Activated CD4-positive, alpha-beta memory T cell treated with anti-CD3 and anti-CD28 coated beads for 36 hours (primary cell): ENCODE data around the gene RASGRP1. TPM values are rescaled to one million over a fixed set of nuclear protein-coding genes. Genes with fewer than 3 reads are reported as not detected.

Experiments
- CTCF ChIA-PET: fragments of 350-600 bp; sonication (Branson Sonifier 250); formaldehyde crosslinking; loops from one replicate; lab custom pipeline; 2021; ENCODE audit warnings: antibody characterized with exemption, inconsistent platforms; lab: Charles Lee
- POLR2A ChIA-PET: fragments of 350-600 bp; sonication (Branson Sonifier 250); formaldehyde crosslinking; loops from one replicate; lab custom pipeline; 2021; ENCODE audit warnings: antibody characterized with exemption; lab: Charles Lee
- DNase-seq: peaks from one replicate; pipeline ENCODE4 v3.0.0-alpha.2; 2020
- H3K27ac Mint-ChIP-seq: one replicate; pipeline ENCODE4 v1.8.0; 2021; ENCODE audit warnings: mixed read lengths
- H3K27me3 Mint-ChIP-seq: one replicate; pipeline ENCODE4 v1.8.0; 2021; ENCODE audit warnings: mixed read lengths
- H3K36me3 Mint-ChIP-seq: one replicate; pipeline ENCODE4 v1.8.0; 2021; ENCODE audit warnings: mixed read lengths
- H3K4me1 Mint-ChIP-seq: one replicate; pipeline ENCODE4 v1.8.0; 2021; ENCODE audit warnings: low read depth, mixed read lengths
- H3K4me3 Mint-ChIP-seq: one replicate; pipeline ENCODE4 v1.8.0; 2021; ENCODE audit warnings: mild to moderate bottlenecking, mixed read lengths
- H3K9me3 Mint-ChIP-seq: one replicate; pipeline ENCODE4 v1.8.0; 2021; ENCODE audit warnings: mixed read lengths
- intact Hi-C: fragments of 100-400 bp; cut with micrococcal nuclease; formaldehyde crosslinking; loops from one replicate; pipeline ENCODE4 v1.15.1; 2023
- total RNA-seq, 2 experiments: library from RNA; stranded (reverse); gene quantifications; one replicate each; pipeline ENCODE4 v1.2.3, GENCODE V29; 2021

The RASGRP1 gene
- total RNA-seq, 2 experiments from 2014 or later, result 167 to 174 TPM

- no peak for DNase-seq
- Mint-ChIP-seq H3K36me3 (peaks cover 1% of the 10 kb centered on the region), H3K4me1 (peaks cover 29% of the 10 kb centered on the region), H3K27me3 (no peaks in the 10 kb centered on the region), H3K9me3 (no peaks in the 10 kb centered on the region), H3K27ac (peak overlapping the region; percentile 71), H3K4me3 (no peak overlapping the region)
- ChIA-PET POLR2A (interaction anchor here (0.8 to 3.9 kb wide), 3 partner anchors 13 to 94 kb away, joined by 3 to 15 read pairs (median 3); partner anchors contain the start of gene RASGRP1), CTCF (interaction anchor here (1.1 to 2.0 kb wide), 2 partner anchors 107 to 114 kb away, joined by 3 to 4 read pairs; no protein-coding TSS in a partner anchor)
- intact Hi-C loops, result loop anchor here (1.0 kb wide), 1 partner anchor 11 kb away; no protein-coding TSS in a partner anchor
Observed at GRCh38 chr15:38576837-38577236, 12.2 kb upstream of the RASGRP1 start.

- no peak for DNase-seq
- intact Hi-C loops, result loop anchor here (1.0 kb wide), 1 partner anchor 10 kb away; no protein-coding TSS in a partner anchor
- Mint-ChIP-seq H3K27me3 (no peaks in the 10 kb centered on the region), H3K36me3 (peaks cover 1% of the 10 kb centered on the region), H3K4me1 (peaks cover 29% of the 10 kb centered on the region), H3K9me3 (peaks cover 3% of the 10 kb centered on the region), H3K4me3 (no peak overlapping the region), H3K27ac (peak overlapping the region; percentile 6)
- POLR2A ChIA-PET, result interaction anchor here (1.0 to 3.9 kb wide), 2 partner anchors 12 to 35 kb away, joined by 3 to 15 read pairs; partner anchors contain the start of gene RASGRP1
- CTCF ChIA-PET, result interaction anchor here (1.9 kb wide), 1 partner anchor 12 kb away, joined by 7 read pairs; the partner anchor contains the start of gene RASGRP1
Observed at GRCh38 chr15:38576261-38576660, 11.6 kb upstream of the RASGRP1 start.

GRCh38 chr15:38565287-38565670, 665 bp upstream of the RASGRP1 start:
- peaks cover 10% of the 10 kb centered on the region for H3K9me3 Mint-ChIP-seq

GRCh38 chr15:38563723-38564519, 693 bp downstream of the RASGRP1 start:
- Mint-ChIP-seq H3K9me3 (peaks cover 10% of the 10 kb centered on the region), H3K4me3 (peak overlapping the region; percentile 95), H3K4me1 (peaks cover 53% of the 10 kb centered on the region), H3K27ac (peak overlapping the region; percentile 99), H3K27me3 (no peaks in the 10 kb centered on the region), H3K36me3 (peaks cover 54% of the 10 kb centered on the region)
- ChIA-PET CTCF (interaction anchor here (0.6 to 9.5 kb wide), 54 partner anchors 8 to 128 kb away, joined by 3 to 551 read pairs (median 5); partner anchors contain the start of gene FAM98B), POLR2A (interaction anchor here (0.5 to 9.6 kb wide), 30 partner anchors 9 to 133 kb away, joined by 3 to 394 read pairs (median 5); partner anchors contain the start of gene FAM98B)
- intact Hi-C loops, result loop anchor here (1.0 to 2.0 kb wide), 3 partner anchors 48 to 1065 kb away; no protein-coding TSS in a partner anchor
- peak; percentile 92 for DNase-seq

More at GRCh38 chr15:38565287-38565670, 665 bp upstream of the RASGRP1 start:
- CTCF ChIA-PET, result interaction anchor here (1.6 to 9.5 kb wide), 3 partner anchors 22 to 126 kb away, joined by 4 to 551 read pairs (median 12); no protein-coding TSS in a partner anchor
- DNase-seq, result no peak
- peak overlapping the region; percentile 99 for H3K27ac Mint-ChIP-seq
- intact Hi-C loops, result no loop called here
- H3K4me1 Mint-ChIP-seq, result peaks cover 44% of the 10 kb centered on the region
- POLR2A ChIA-PET, result interaction anchor here (0.5 to 9.6 kb wide), 7 partner anchors 33 to 132 kb away, joined by 3 to 394 read pairs (median 41); no protein-coding TSS in a partner anchor
- peak overlapping the region; percentile 95 for H3K4me3 Mint-ChIP-seq
- peaks cover 41% of the 10 kb centered on the region for H3K36me3 Mint-ChIP-seq
- H3K27me3 Mint-ChIP-seq, result no peaks in the 10 kb centered on the region

GRCh38 chr15:38562278-38562677, 2.3 kb downstream of the RASGRP1 start:
- Mint-ChIP-seq H3K36me3 (peaks cover 66% of the 10 kb centered on the region), H3K27ac (peak overlapping the region; percentile 99), H3K4me3 (peak overlapping the region; percentile 95), H3K4me1 (peaks cover 68% of the 10 kb centered on the region), H3K27me3 (no peaks in the 10 kb centered on the region), H3K9me3 (no peaks in the 10 kb centered on the region)
- intact Hi-C loops, result loop anchor here (1.0 to 2.0 kb wide), 2 partner anchors 91 to 1067 kb away; no protein-coding TSS in a partner anchor
- DNase-seq, result peak; percentile 55
- ChIA-PET CTCF (interaction anchor here (0.6 to 9.5 kb wide), 4 partner anchors 27 to 129 kb away, joined by 4 to 551 read pairs (median 82); no protein-coding TSS in a partner anchor), POLR2A (interaction anchor here (0.6 to 9.6 kb wide), 10 partner anchors 9 to 134 kb away, joined by 3 to 394 read pairs (median 16); no protein-coding TSS in a partner anchor)

- intact Hi-C loops, result loop anchor here (1.0 kb wide), 7 partner anchors 51 to 128 kb away; no protein-coding TSS in a partner anchor
- Mint-ChIP-seq H3K4me3 (peak overlapping the region; percentile 95), H3K27ac (peak overlapping the region; percentile 99), H3K4me1 (peaks cover 72% of the 10 kb centered on the region), H3K36me3 (peaks cover 83% of the 10 kb centered on the region), H3K9me3 (no peaks in the 10 kb centered on the region), H3K27me3 (no peaks in the 10 kb centered on the region)
- ChIA-PET CTCF (interaction anchor here (0.9 to 9.5 kb wide), 8 partner anchors 31 to 131 kb away, joined by 3 to 551 read pairs (median 4); no protein-coding TSS in a partner anchor), POLR2A (interaction anchor here (0.6 to 9.6 kb wide), 15 partner anchors 8 to 139 kb away, joined by 3 to 394 read pairs (median 5); no protein-coding TSS in a partner anchor)
- peak; percentile 66 for DNase-seq
Observed at GRCh38 chr15:38560456-38560926, 4.1 kb downstream of the RASGRP1 start.

- POLR2A ChIA-PET, result interaction anchor here (0.6 to 9.6 kb wide), 11 partner anchors 12 to 140 kb away, joined by 3 to 394 read pairs (median 5); no protein-coding TSS in a partner anchor
Observed at GRCh38 chr15:38559636-38560307, 4.8 kb downstream of the RASGRP1 start.

GRCh38 chr15:38559131-38559530, 5.5 kb downstream of the RASGRP1 start:
- no peaks in the 10 kb centered on the region for H3K27me3 Mint-ChIP-seq
- intact Hi-C loops, result loop anchor here (10.0 kb wide), 1 partner anchor 1226 kb away; the partner anchor contains the start of gene FSIP1
- POLR2A ChIA-PET, result interaction anchor here (1.1 to 9.6 kb wide), 6 partner anchors 50 to 137 kb away, joined by 3 to 394 read pairs (median 74); no protein-coding TSS in a partner anchor

More at GRCh38 chr15:38559636-38560307, 4.8 kb downstream of the RASGRP1 start:
- Mint-ChIP-seq H3K4me1 (peaks cover 74% of the 10 kb centered on the region), H3K9me3 (no peaks in the 10 kb centered on the region), H3K4me3 (peak overlapping the region; percentile 95), H3K36me3 (peaks cover 90% of the 10 kb centered on the region), H3K27me3 (no peaks in the 10 kb centered on the region), H3K27ac (peak overlapping the region; percentile 99)
- CTCF ChIA-PET, result interaction anchor here (1.0 to 9.5 kb wide), 9 partner anchors 41 to 132 kb away, joined by 3 to 551 read pairs (median 4); no protein-coding TSS in a partner anchor
- intact Hi-C loops, result loop anchor here (1.0 to 10.0 kb wide), 8 partner anchors 50 to 1225 kb away; partner anchors contain the start of gene FSIP1
- peak; percentile 45 for DNase-seq

GRCh38 chr15:38558372-38559059, 6.1 kb downstream of the RASGRP1 start:
- Mint-ChIP-seq H3K9me3 (no peaks in the 10 kb centered on the region), H3K27me3 (no peaks in the 10 kb centered on the region), H3K36me3 (peaks cover 96% of the 10 kb centered on the region), H3K4me1 (peaks cover 86% of the 10 kb centered on the region), H3K27ac (peak overlapping the region; percentile 99), H3K4me3 (peak overlapping the region; percentile 95)
- intact Hi-C loops, result loop anchor here (10.0 kb wide), 1 partner anchor 1226 kb away; the partner anchor contains the start of gene FSIP1
- CTCF ChIA-PET, result interaction anchor here (1.0 to 9.5 kb wide), 6 partner anchors 40 to 133 kb away, joined by 3 to 551 read pairs (median 3); no protein-coding TSS in a partner anchor
- POLR2A ChIA-PET, result interaction anchor here (4.0 to 9.6 kb wide), 4 partner anchors 51 to 137 kb away, joined by 16 to 394 read pairs (median 220); no protein-coding TSS in a partner anchor
- DNase-seq, result peak; percentile 44

More at GRCh38 chr15:38559131-38559530, 5.5 kb downstream of the RASGRP1 start:
- no peak for DNase-seq
- Mint-ChIP-seq H3K9me3 (no peaks in the 10 kb centered on the region), H3K36me3 (peaks cover 95% of the 10 kb centered on the region), H3K4me3 (peak overlapping the region; percentile 95), H3K27ac (peak overlapping the region; percentile 99), H3K4me1 (peaks cover 80% of the 10 kb centered on the region)
- CTCF ChIA-PET, result interaction anchor here (1.0 to 9.5 kb wide), 6 partner anchors 41 to 133 kb away, joined by 3 to 551 read pairs (median 3); no protein-coding TSS in a partner anchor
